Rectal smooth muscle tissue (tissue), 1 donor: ENCODE results near the gene SYTL2.
"Not testable (repeated sequence)": the region's sequence is repeated elsewhere in the genome, so short reads cannot be mapped to it uniquely, and the experiment has no call there.

Source experiments
- H3K27ac ChIP-seq: one replicate; pipeline ENCODE4 v1.7.0; 2013; ENCODE audit warnings: low read depth, low read length, inconsistent platforms
- H3K27me3 ChIP-seq: one replicate; pipeline ENCODE4 v1.7.0; 2013; ENCODE audit warnings: low read length; ENCODE audit not compliant: control insufficient read depth, insufficient read depth
- H3K36me3 ChIP-seq: one replicate; pipeline ENCODE4 v1.7.0; 2013; ENCODE audit warnings: low read length; ENCODE audit not compliant: control insufficient read depth, insufficient read depth
- H3K4me1 ChIP-seq: one replicate; pipeline ENCODE4 v1.7.0; 2013; ENCODE audit warnings: low read length; ENCODE audit not compliant: control insufficient read depth, insufficient read depth
- H3K4me3 ChIP-seq: one replicate; pipeline ENCODE4 v1.7.0; 2013; ENCODE audit warnings: low read length
- H3K9ac ChIP-seq: one replicate; pipeline ENCODE4 v1.7.0; 2013; ENCODE audit warnings: low read length

SYTL2 gene

DNA sequence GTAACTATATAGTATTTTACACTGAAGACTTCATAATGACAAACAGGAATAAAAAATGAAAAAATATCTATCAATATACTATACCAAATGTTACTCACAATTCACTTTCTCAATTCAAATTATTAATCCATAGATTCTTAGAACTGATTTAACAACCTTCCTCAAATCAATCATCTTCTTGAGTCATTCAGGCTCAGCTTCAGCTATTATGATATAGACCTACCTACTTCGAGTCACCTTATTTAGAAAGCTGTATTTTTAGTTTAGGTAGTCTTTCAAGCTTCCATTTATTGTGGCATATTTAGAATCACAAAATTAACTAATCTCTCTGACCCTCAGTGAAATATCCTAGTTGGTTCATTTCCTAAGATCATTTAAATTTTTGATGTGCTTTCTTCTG, 154.2 kb downstream of the SYTL2 start:
- H3K27ac ChIP-seq = no peak overlapping the region
- peaks cover 6% of the 10 kb centered on the region for H3K4me1 ChIP-seq
- no peak overlapping the region for H3K4me3 ChIP-seq
- no peak overlapping the region for H3K9ac ChIP-seq
- no peaks in the 10 kb centered on the region for H3K27me3 ChIP-seq
- H3K36me3 ChIP-seq = peaks cover 5% of the 10 kb centered on the region

DNA sequence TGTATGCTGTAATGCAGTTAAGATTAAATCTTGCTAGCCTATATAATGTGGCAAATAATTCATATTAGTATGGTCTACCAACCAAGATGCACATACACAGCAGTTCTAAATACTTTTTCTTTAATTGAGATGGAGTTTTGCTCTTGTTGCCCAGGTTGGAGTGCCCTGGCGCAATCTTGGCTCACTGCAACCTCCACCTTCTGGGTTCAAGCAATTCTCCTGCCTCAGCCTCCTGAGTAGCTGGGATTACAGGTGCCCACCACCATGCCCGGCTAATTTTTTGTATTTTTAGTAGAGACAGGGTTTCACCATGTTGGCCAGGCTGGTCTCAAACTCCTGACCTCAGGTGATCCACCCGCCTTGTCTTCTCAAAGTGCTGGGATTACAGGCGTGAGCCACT, 156.6 kb downstream of the SYTL2 start:
- not testable (repeated sequence) for H3K9ac ChIP-seq, H3K4me1 ChIP-seq, H3K27me3 ChIP-seq, H3K36me3 ChIP-seq, H3K4me3 ChIP-seq, H3K27ac ChIP-seq

- H3K27ac ChIP-seq = no peak overlapping the region
- H3K27me3 ChIP-seq = no peaks in the 10 kb centered on the region
- peaks cover 2% of the 10 kb centered on the region for H3K36me3 ChIP-seq
- H3K9ac ChIP-seq = no peak overlapping the region
- no peak overlapping the region for H3K4me3 ChIP-seq
- no peaks in the 10 kb centered on the region for H3K4me1 ChIP-seq
These were observed 158.0 kb downstream of the SYTL2 start for GRCh38 chr11:85652786-85653447.

GRCh38 chr11:85651118-85651517, 159.8 kb downstream of the SYTL2 start:
- H3K4me1 ChIP-seq = no peaks in the 10 kb centered on the region
- peaks cover 2% of the 10 kb centered on the region for H3K36me3 ChIP-seq
- no peak overlapping the region for H3K27ac ChIP-seq
- H3K4me3 ChIP-seq = no peak overlapping the region
- H3K9ac ChIP-seq = no peak overlapping the region
- no peaks in the 10 kb centered on the region for H3K27me3 ChIP-seq

DNA sequence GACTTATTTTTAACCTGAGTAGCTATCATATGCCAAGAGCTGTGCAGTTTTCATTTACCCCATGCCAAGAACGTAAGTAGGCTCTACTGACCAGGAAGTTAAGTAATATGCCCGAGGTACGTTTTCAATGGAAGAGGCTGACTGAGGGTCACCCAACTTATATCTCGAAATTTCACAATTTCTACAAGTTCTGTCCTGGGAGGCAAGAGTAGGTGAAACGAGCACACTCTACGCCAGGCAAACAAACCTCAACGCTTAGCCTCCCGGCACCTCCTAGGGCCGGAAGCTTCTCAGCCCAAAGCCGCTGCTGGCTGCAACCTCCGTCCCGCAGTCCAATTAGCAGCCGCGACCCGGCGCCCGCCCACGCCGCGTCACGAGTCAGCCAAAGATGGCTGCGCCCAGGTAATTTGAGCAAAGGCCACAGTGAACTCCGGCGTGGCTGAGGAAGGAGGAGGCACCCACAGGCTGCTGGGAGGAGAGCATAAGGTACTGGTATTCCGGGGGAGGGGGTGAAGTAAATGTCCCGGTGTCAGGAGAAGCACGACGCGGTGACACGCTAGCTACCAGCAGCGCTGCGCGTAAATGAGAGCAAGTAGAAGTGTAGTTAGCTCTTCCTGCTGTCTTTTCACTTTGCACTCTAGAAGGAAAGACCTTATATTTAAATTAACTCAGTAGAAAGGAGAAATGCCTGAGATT, 163.2 kb downstream of the SYTL2 start, which contains the start of gene TMEM126A:
Gene TMEM126A (plus strand): TSS at position 364 of the 696 bp plus-strand sequence. CDS start 2,289 bp downstream, outside the sequence.
- Histone ChIP-seq H3K36me3 (no peaks in the 10 kb centered on the region), H3K27me3 (no peaks in the 10 kb centered on the region), H3K9ac (peak within 1 kb of the TSS; percentile 85)

DNA sequence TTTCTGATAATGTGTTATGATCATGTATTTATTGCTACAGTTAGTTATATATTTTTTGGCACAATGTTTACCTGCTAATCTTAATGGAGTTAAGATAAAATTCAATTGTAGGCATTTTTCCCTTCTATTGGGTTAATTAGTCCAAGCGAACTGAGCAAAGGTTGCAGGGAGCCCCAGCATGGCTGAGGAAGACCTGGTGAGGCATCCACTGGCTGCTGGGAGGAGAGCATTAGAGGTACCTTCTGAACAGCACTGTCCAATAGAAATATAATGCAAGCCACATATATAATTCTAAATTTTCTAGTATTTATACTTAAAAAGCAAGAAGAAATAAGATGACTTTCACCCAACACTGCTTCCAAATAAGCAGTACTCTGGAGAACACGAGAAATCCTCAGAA, 163.9 kb downstream of the SYTL2 start:
- peak overlapping the region; percentile 52 for H3K9ac ChIP-seq
- no peaks in the 10 kb centered on the region for H3K4me1 ChIP-seq
- peak overlapping the region; percentile 94 for H3K4me3 ChIP-seq

More for the DNA sequence above, 163.2 kb downstream of the SYTL2 start, which contains the start of gene TMEM126A:
- Histone ChIP-seq H3K4me3 (peak within 1 kb of the TSS; percentile 94), H3K27ac (peak within 1 kb of the TSS; percentile 62), H3K4me1 (no peaks in the 10 kb centered on the region)

More for the DNA sequence above, 163.9 kb downstream of the SYTL2 start:
- no peaks in the 10 kb centered on the region for H3K27me3 ChIP-seq
- H3K36me3 ChIP-seq = no peaks in the 10 kb centered on the region
- peak overlapping the region; percentile 62 for H3K27ac ChIP-seq
